ENCODE results near the gene MATR3. TPM values are rescaled to one million over a fixed set of nuclear protein-coding genes. Genes with fewer than 3 reads are reported as not detected.

MATR3 gene
- total RNA-seq, 4 donors from 2014 or later = 194 to 326 (median 314) TPM

- Histone ChIP-seq H3K27ac (no peak overlapping the region), H3K9me3 (no peaks in the 10 kb centered on the region), H3K4me1 (no peaks in the 10 kb centered on the region), H3K36me3 (no peaks in the 10 kb centered on the region), H3K4me3 (no peak overlapping the region), H3K27me3 (no peaks in the 10 kb centered on the region)
- ATAC-seq = no peak
- WGBS, 2 donors (ENCODE audit: low coverage in 1 of 2) = 70 to 85% methylated on average over 3 to 4 of the region's 4 CpGs
- no peak for TF ChIP-seq CTCF (IDR thresholded peaks at IDR 0.05)
- no peak for TF ChIP-seq POLR2AphosphoS5 (IDR thresholded peaks at IDR 0.05)
- TF ChIP-seq EP300 (IDR thresholded peaks at IDR 0.05) = no peak
- no peak for TF ChIP-seq POLR2A (IDR thresholded peaks at IDR 0.05)
These were observed 41.7 kb upstream of the MATR3 start for GRCh38 chr5:139251695-139252288.

GRCh38 chr5:139253115-139253514, 40.4 kb upstream of the MATR3 start:
- Histone ChIP-seq H3K36me3 (no peaks in the 10 kb centered on the region), H3K4me3 (no peak overlapping the region), H3K4me1 (no peaks in the 10 kb centered on the region), H3K27ac (no peak overlapping the region), H3K9me3 (no peaks in the 10 kb centered on the region), H3K27me3 (no peaks in the 10 kb centered on the region)
- no peak for ATAC-seq
- TF ChIP-seq CTCF (IDR thresholded peaks at IDR 0.05) (no peak), EP300 (IDR thresholded peaks at IDR 0.05) (no peak), POLR2A (IDR thresholded peaks at IDR 0.05) (no peak), POLR2AphosphoS5 (IDR thresholded peaks at IDR 0.05) (no peak)
- 100% methylated on average over 1 to 2 of the region's 3 CpGs for WGBS, 2 donors (ENCODE audit: low coverage in 1 of 2)

- WGBS, 2 donors (ENCODE audit: low coverage in 1 of 2) = 89% methylated on average over 4 of the region's 5 CpGs; no CpG with 5 or more reads in 1 of the 2 donors
- no peaks in the 10 kb centered on the region for H3K9me3 ChIP-seq
- TF ChIP-seq EP300 (IDR thresholded peaks at IDR 0.05) = no peak
- TF ChIP-seq CTCF (IDR thresholded peaks at IDR 0.05) = no peak
- no peak for TF ChIP-seq POLR2A (IDR thresholded peaks at IDR 0.05)
- no peak for TF ChIP-seq POLR2AphosphoS5 (IDR thresholded peaks at IDR 0.05)
- H3K27ac ChIP-seq = no peak overlapping the region
- no peaks in the 10 kb centered on the region for H3K27me3 ChIP-seq
- no peak overlapping the region for H3K4me3 ChIP-seq
- ATAC-seq = no peak
- H3K4me1 ChIP-seq = peaks cover 0 to under 1% (median 0%) of the 10 kb centered on the region in 3 donors
- H3K36me3 ChIP-seq = no peaks in the 10 kb centered on the region
These were observed 36.7 kb upstream of the MATR3 start for GRCh38 chr5:139256820-139257219.

GRCh38 chr5:139262059-139262741, 31.3 kb upstream of the MATR3 start:
- 40 to 57% methylated on average over 3 to 6 of the region's 6 CpGs for WGBS, 2 donors (ENCODE audit: low coverage in 1 of 2)
- peaks cover 0 to 15% (median 6%) of the 10 kb centered on the region in 3 donors for H3K4me1 ChIP-seq
- no peaks in the 10 kb centered on the region for H3K9me3 ChIP-seq
- TF ChIP-seq CTCF (IDR thresholded peaks at IDR 0.05) = no peak
- TF ChIP-seq POLR2AphosphoS5 (IDR thresholded peaks at IDR 0.05) = no peak
- no peak for TF ChIP-seq EP300 (IDR thresholded peaks at IDR 0.05)
- TF ChIP-seq POLR2A (IDR thresholded peaks at IDR 0.05) = no peak
- no peaks in the 10 kb centered on the region for H3K27me3 ChIP-seq
- no peak for ATAC-seq
- no peaks in the 10 kb centered on the region for H3K36me3 ChIP-seq
- H3K27ac ChIP-seq = peak overlapping the region in 3 of 4 donors; percentile 18 to 57 (median 45)
- no peak overlapping the region for H3K4me3 ChIP-seq

Data from gastroesophageal sphincter (tissue), 4 donors.